Astrocyte (in vitro differentiated cells and primary cell): ENCODE measurements around the gene XRCC6. TPM values are rescaled to one million over a fixed set of nuclear protein-coding genes. Genes with fewer than 3 reads are reported as not detected.

ENCODE experiments used
- DNase-seq: peaks from one replicate; pipeline ENCODE4 v3.0.0-alpha.2; 2010; ENCODE audit warnings: low read depth
- FAIRE-seq: peaks from 2 replicates; lab custom pipeline; 2011; peaks lifted over from hg19 to GRCh38; lab: Jason Lieb, UNC
- H2AFZ ChIP-seq: 2 replicates; pipeline ENCODE4 v1.6.0; 2012; ENCODE audit warnings: low read depth, low read length, inconsistent platforms
- H3K27ac ChIP-seq: 2 replicates; pipeline ENCODE4 v1.5.1; 2011; ENCODE audit warnings: low read depth, low read length, inconsistent platforms
- H3K27me3 ChIP-seq: 2 replicates; pipeline ENCODE4 v1.6.0; 2011; ENCODE audit warnings: low read length, inconsistent platforms; ENCODE audit not compliant: insufficient read depth
- H3K36me3 ChIP-seq: 2 replicates; pipeline ENCODE4 v1.5.1; 2011; ENCODE audit warnings: low read length, inconsistent platforms; ENCODE audit not compliant: insufficient read depth
- H3K4me1 ChIP-seq: 2 replicates; pipeline ENCODE4 v1.5.1; 2011; ENCODE audit warnings: low read length, inconsistent platforms; ENCODE audit not compliant: insufficient read depth
- H3K4me2 ChIP-seq: 2 replicates; pipeline ENCODE4 v1.6.0; 2012; ENCODE audit warnings: low read length, inconsistent platforms
- H3K4me3 ChIP-seq: 2 replicates; pipeline ENCODE4 v1.5.1; 2011; ENCODE audit warnings: low read depth, mild to moderate bottlenecking, low read length, inconsistent platforms; ENCODE audit not compliant: insufficient read depth
- H3K79me2 ChIP-seq: 2 replicates; pipeline ENCODE4 v1.6.0; 2012; ENCODE audit warnings: mild to moderate bottlenecking, low read length, inconsistent platforms; ENCODE audit not compliant: insufficient read depth
- H3K9ac ChIP-seq: 2 replicates; pipeline ENCODE4 v1.6.0; 2012; ENCODE audit warnings: mild to moderate bottlenecking, low read length, inconsistent platforms
- H3K9me3 ChIP-seq: 2 replicates; pipeline ENCODE4 v1.5.1; 2012; ENCODE audit warnings: low read depth, mild to moderate bottlenecking, low read length, inconsistent platforms; ENCODE audit not compliant: insufficient read depth
- H4K20me1 ChIP-seq: 2 replicates; pipeline ENCODE4 v1.6.0; 2012; ENCODE audit warnings: low read length, inconsistent platforms; ENCODE audit not compliant: insufficient read depth
- H3K27ac Mint-ChIP-seq: one replicate; pipeline ENCODE4 v1.8.0; 2021; ENCODE audit warnings: mild to moderate bottlenecking, mixed read lengths; ENCODE audit not compliant: unreplicated experiment
- H3K27me3 Mint-ChIP-seq: one replicate; pipeline ENCODE4 v1.8.0; 2021; ENCODE audit warnings: low read depth, mixed read lengths; ENCODE audit not compliant: unreplicated experiment
- H3K36me3 Mint-ChIP-seq: one replicate; pipeline ENCODE4 v1.8.0; 2021; ENCODE audit warnings: low read depth, mixed read lengths; ENCODE audit not compliant: unreplicated experiment
- H3K4me1 Mint-ChIP-seq: one replicate; pipeline ENCODE4 v1.8.0; 2021; ENCODE audit warnings: low read depth, mixed read lengths; ENCODE audit not compliant: unreplicated experiment
- H3K4me3 Mint-ChIP-seq: one replicate; pipeline ENCODE4 v1.8.0; 2021; ENCODE audit warnings: mild to moderate bottlenecking, moderate library complexity, mixed read lengths; ENCODE audit not compliant: unreplicated experiment
- H3K9me3 Mint-ChIP-seq: one replicate; pipeline ENCODE4 v1.8.0; 2021; ENCODE audit warnings: mild to moderate bottlenecking, mixed read lengths; ENCODE audit not compliant: unreplicated experiment
- CTCF ChIP-seq: IDR thresholded peaks from 2 replicates; pipeline ENCODE4 v1.5.1; 2011; ENCODE audit warnings: low read depth, mild to moderate bottlenecking, inconsistent platforms, low read length, moderate library complexity; ENCODE audit not compliant: insufficient read depth
- EZH2 ChIP-seq: IDR thresholded peaks from 2 replicates; pipeline ENCODE4 v1.6.1; 2012; ENCODE audit warnings: mild to moderate bottlenecking, low read length, inconsistent platforms; ENCODE audit not compliant: insufficient read depth
- total RNA-seq: library from RNA; stranded (reverse); gene quantifications from 2 replicates; pipeline ENCODE4 v1.2.1, GENCODE V29; 2021

Gene XRCC6
- total RNA-seq, 1 donor from 2014 or later = 232 TPM

DNA sequence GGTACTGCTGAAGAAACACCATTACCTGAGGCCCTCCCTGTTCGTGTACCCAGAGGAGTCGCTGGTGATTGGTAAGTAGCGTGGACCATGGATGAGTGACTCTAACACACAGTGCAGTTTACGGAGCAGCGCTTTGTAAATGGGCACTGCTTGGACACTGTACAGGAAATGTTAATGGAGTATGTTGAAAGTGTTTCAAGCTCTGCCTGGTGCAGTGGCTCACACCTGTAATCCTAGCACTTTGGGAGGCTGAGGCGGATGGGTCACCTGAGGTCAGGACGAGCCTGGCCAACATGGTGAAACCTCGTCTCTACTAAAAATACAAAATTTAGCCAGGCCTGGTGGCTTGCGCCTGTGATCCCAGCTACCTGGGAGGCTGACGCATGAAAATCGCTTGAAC is 29.7 kb downstream of the XRCC6 start:
- Mint-ChIP-seq H3K4me3 (no peak overlapping the region), H3K27me3 (no peaks in the 10 kb centered on the region), H3K27ac (no peak overlapping the region), H3K9me3 (no peaks in the 10 kb centered on the region), H3K36me3 (peaks cover 11% of the 10 kb centered on the region), H3K4me1 (no peaks in the 10 kb centered on the region)
- Histone ChIP-seq H3K4me3 (no peak overlapping the region), H3K27me3 (no peaks in the 10 kb centered on the region), H4K20me1 (peaks cover 45% of the 10 kb centered on the region), H2AFZ (no peak overlapping the region), H3K4me1 (no peaks in the 10 kb centered on the region), H3K4me2 (no peak overlapping the region), H3K9ac (no peak overlapping the region), H3K9me3 (no peaks in the 10 kb centered on the region), H3K79me2 (peaks cover 28% of the 10 kb centered on the region), H3K27ac (no peak overlapping the region), H3K36me3 (peaks cover 60% of the 10 kb centered on the region)
- FAIRE-seq = no peak
- no peak for DNase-seq
- TF ChIP-seq EZH2 (no peak), CTCF (no peak)

- Histone ChIP-seq H3K27me3 (no peaks in the 10 kb centered on the region), H3K4me2 (no peak overlapping the region), H3K79me2 (peaks cover 27% of the 10 kb centered on the region), H4K20me1 (peaks cover 40% of the 10 kb centered on the region), H3K36me3 (peaks cover 67% of the 10 kb centered on the region), H3K4me1 (no peaks in the 10 kb centered on the region), H3K4me3 (no peak overlapping the region), H3K9ac (no peak overlapping the region), H2AFZ (no peak overlapping the region), H3K27ac (no peak overlapping the region), H3K9me3 (no peaks in the 10 kb centered on the region)
- TF ChIP-seq CTCF = no peak
- TF ChIP-seq EZH2 = no peak
- Mint-ChIP-seq H3K27me3 (no peaks in the 10 kb centered on the region), H3K4me3 (no peak overlapping the region), H3K27ac (no peak overlapping the region), H3K9me3 (no peaks in the 10 kb centered on the region), H3K4me1 (no peaks in the 10 kb centered on the region), H3K36me3 (peaks cover 16% of the 10 kb centered on the region)
- no peak for DNase-seq
- no peak for FAIRE-seq
Measured at GRCh38 chr22:41654322-41654721, 33.2 kb downstream of the XRCC6 start.

GRCh38 chr22:41656556-41656955 is 35.5 kb downstream of the XRCC6 start:
- Mint-ChIP-seq H3K4me3 (no peak overlapping the region), H3K9me3 (no peaks in the 10 kb centered on the region), H3K27ac (no peak overlapping the region), H3K36me3 (peaks cover 15% of the 10 kb centered on the region), H3K27me3 (no peaks in the 10 kb centered on the region), H3K4me1 (no peaks in the 10 kb centered on the region)
- DNase-seq = no peak
- Histone ChIP-seq H3K36me3 (peaks cover 76% of the 10 kb centered on the region), H3K4me2 (no peak overlapping the region), H3K4me3 (no peak overlapping the region), H2AFZ (no peak overlapping the region), H3K9me3 (no peaks in the 10 kb centered on the region), H4K20me1 (peaks cover 46% of the 10 kb centered on the region), H3K4me1 (no peaks in the 10 kb centered on the region), H3K27ac (no peak overlapping the region), H3K27me3 (no peaks in the 10 kb centered on the region), H3K79me2 (peaks cover 20% of the 10 kb centered on the region), H3K9ac (no peak overlapping the region)
- no peak for TF ChIP-seq CTCF
- TF ChIP-seq EZH2 = no peak
- FAIRE-seq = no peak
